Measurements from ENCODE around the gene EFCAB10.
A peak's percentile ranks its signal among the peaks of the same experiment; 100 is the strongest.

Gene EFCAB10

GRCh38 chr7:105596866-105597265 is 15.6 kb upstream of the EFCAB10 start:
- no peak for ATAC-seq

- ATAC-seq = no peak
Measured at GRCh38 chr7:105594034-105594433, 12.7 kb upstream of the EFCAB10 start.

- ATAC-seq = no peak
Measured at GRCh38 chr7:105591522-105591921, 10.2 kb upstream of the EFCAB10 start.

- no peak for ATAC-seq
Measured at GRCh38 chr7:105590793-105591192, 9.5 kb upstream of the EFCAB10 start.

- ATAC-seq = peak; percentile 92
Measured at GRCh38 chr7:105589356-105590077, 8.2 kb upstream of the EFCAB10 start.

GRCh38 chr7:105587909-105588635 is 6.8 kb upstream of the EFCAB10 start:
- peak in 1 of 2 donors; percentile 33 for ATAC-seq

GRCh38 chr7:105585850-105586500 is 4.7 kb upstream of the EFCAB10 start:
- ATAC-seq = no peak

- no peak for ATAC-seq
Measured at GRCh38 chr7:105584165-105584564, 2.9 kb upstream of the EFCAB10 start.

GRCh38 chr7:105583061-105583460 is 1.8 kb upstream of the EFCAB10 start:
- ATAC-seq = no peak

- no peak for ATAC-seq
Measured at GRCh38 chr7:105580022-105580740, 1.1 kb downstream of the EFCAB10 start.

- no peak for ATAC-seq
Measured at GRCh38 chr7:105578496-105578895, 2.8 kb downstream of the EFCAB10 start.

- ATAC-seq = no peak
Measured at GRCh38 chr7:105577251-105577650, 4.0 kb downstream of the EFCAB10 start.

GRCh38 chr7:105571891-105572290 is 9.4 kb downstream of the EFCAB10 start:
- no peak for ATAC-seq

- no peak for ATAC-seq
Measured at GRCh38 chr7:105567821-105568220, 13.5 kb downstream of the EFCAB10 start.

- no peak for ATAC-seq
Measured at GRCh38 chr7:105567024-105567423, 14.3 kb downstream of the EFCAB10 start.

GRCh38 chr7:105565190-105565589 is 16.1 kb downstream of the EFCAB10 start:
- ATAC-seq = no peak

GRCh38 chr7:105559926-105560325 is 21.4 kb downstream of the EFCAB10 start:
- ATAC-seq = no peak

- ATAC-seq = no peak
Measured at GRCh38 chr7:105538339-105538738, 43.0 kb downstream of the EFCAB10 start.

- no peak for ATAC-seq
Measured at GRCh38 chr7:105532709-105533460, 48.4 kb downstream of the EFCAB10 start.

- peak; percentile 99 for ATAC-seq
Measured at GRCh38 chr7:105531792-105532671, 49.3 kb downstream of the EFCAB10 start, which contains the start of gene RINT1. Gene RINT1 (plus strand): TSS chr7:105532201. CDS start chr7:105532316, 115 bp downstream.

- no peak for ATAC-seq
Measured at GRCh38 chr7:105530546-105530945, 50.7 kb downstream of the EFCAB10 start.

Data from activated CD4-positive, CD25-positive, alpha-beta regulatory T cell treated with anti-CD3 and anti-CD28 coated beads, Interleukin-2, amount 50 U/mL, for 24 hours (primary cell).